ENCODE data around the gene GJD4. TPM values are rescaled to one million over a fixed set of nuclear protein-coding genes. Genes with fewer than 3 reads are reported as not detected.

Gene GJD4
- total and polyA plus RNA-seq, 2 donors (not counting 3 experiments of a cell fraction or from before 2014, with no cell fraction given): not detected

DNA sequence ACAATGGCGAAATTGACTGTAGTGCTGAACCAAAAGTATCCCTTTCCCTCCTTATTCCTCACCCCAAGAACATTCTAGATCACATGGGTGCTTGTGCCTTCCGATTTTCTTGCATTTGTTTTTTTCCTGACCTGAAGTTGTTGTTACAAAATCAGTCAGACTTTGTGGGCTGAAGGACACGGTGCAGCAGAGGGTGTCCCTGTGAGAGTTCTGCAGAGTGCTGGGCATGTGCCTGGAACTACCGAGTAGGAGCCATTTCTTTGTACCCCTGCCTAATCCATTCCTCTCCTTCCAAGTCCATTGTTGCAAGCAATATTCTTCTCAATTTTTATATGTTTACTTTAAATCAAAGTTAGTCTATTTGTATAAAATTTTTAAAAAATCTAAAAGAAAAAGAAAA is 35.3 kb upstream of the GJD4 start:
- ChIA-PET CTCF (no interaction called here), POLR2A (no interaction called here)
- H3K79me2 ChIP-seq (ENCODE audit: control insufficient read depth, insufficient read depth, low read length): no peaks in the 10 kb centered on the region
- FAIRE-seq (no peak), DNase-seq (ENCODE audit: low read depth, low spot score) (no peak)
- H3K9me1 ChIP-seq (replicated peaks; ENCODE audit: control insufficient read depth, extremely low read depth, insufficient read depth, low read length): no peaks in the 10 kb centered on the region
- intact Hi-C loops (cut with micrococcal nuclease) (loop anchor here (10.0 kb wide), 2 partner anchors 445 to 1315 kb away; partner anchors contain the start of gene CREM), dilution Hi-C loops (cut with MboI; ENCODE audit: extremely low pct_ligation_motif_present, low sequenced_read_pairs) (no loop called here)
- no peak overlapping the region for H2AFZ ChIP-seq (ENCODE audit: low read depth, low read length)
- no peaks in the 10 kb centered on the region for H4K20me1 ChIP-seq (replicated peaks; ENCODE audit: control insufficient read depth, extremely low read depth, insufficient read depth, low read length)
- H3K9me3 ChIP-seq (replicated peaks; ENCODE audit: control insufficient read depth, insufficient read depth, low read length): no peaks in the 10 kb centered on the region
- peaks cover 13% of the 10 kb centered on the region for H3K4me1 ChIP-seq (ENCODE audit: control insufficient read depth, extremely low read depth, insufficient read depth, low read length)
- H3K4me3 ChIP-seq (replicated peaks in 1 of 3; ENCODE audit: insufficient read depth in 1 of 3, low read depth in 1 of 3, low read length in 3 of 3): no peak overlapping the region
- no peaks in the 10 kb centered on the region for H3K27me3 ChIP-seq (ENCODE audit: control insufficient read depth in 2 of 2, insufficient read depth in 2 of 2, low read length in 2 of 2)
- no peak overlapping the region for H3K27ac ChIP-seq (ENCODE audit: insufficient read depth, low read depth, low read length)
- BruUV-seq (replicated peaks): no TSS peak
- no peak overlapping the region for H3K4me2 ChIP-seq (ENCODE audit: insufficient read depth, low read length)
- H3K9ac ChIP-seq (replicated peaks; ENCODE audit: extremely low read depth, insufficient read depth, low read length): no peak overlapping the region
- peaks cover 11 to 31% of the 10 kb centered on the region in 2 experiments for H3K36me3 ChIP-seq (ENCODE audit: control insufficient read depth in 2 of 2, extremely low read depth in 1 of 2, insufficient read depth in 2 of 2, low read length in 2 of 2)
- no peak for TF ChIP-seq EZH2 (IDR thresholded peaks at IDR 0.05; ENCODE audit: borderline replicate concordance, low read depth, low read length, severe bottlenecking)

- intact Hi-C loops (cut with micrococcal nuclease) (loop anchor here (10.0 kb wide), 1 partner anchor 1314 kb away; no protein-coding TSS in a partner anchor), dilution Hi-C loops (cut with MboI; ENCODE audit: extremely low pct_ligation_motif_present, low sequenced_read_pairs) (no loop called here)
- peaks cover 11 to 31% of the 10 kb centered on the region in 2 experiments for H3K36me3 ChIP-seq (ENCODE audit: control insufficient read depth in 2 of 2, extremely low read depth in 1 of 2, insufficient read depth in 2 of 2, low read length in 2 of 2)
- H3K4me3 ChIP-seq (replicated peaks in 1 of 3; ENCODE audit: insufficient read depth in 1 of 3, low read depth in 1 of 3, low read length in 3 of 3): no peak overlapping the region
- ChIA-PET POLR2A (no interaction called here), CTCF (no interaction called here)
- H3K4me1 ChIP-seq (ENCODE audit: control insufficient read depth, extremely low read depth, insufficient read depth, low read length): peaks cover 16% of the 10 kb centered on the region
- H3K27me3 ChIP-seq (ENCODE audit: control insufficient read depth in 2 of 2, insufficient read depth in 2 of 2, low read length in 2 of 2): no peaks in the 10 kb centered on the region
- H3K4me2 ChIP-seq (ENCODE audit: insufficient read depth, low read length): no peak overlapping the region
- H3K27ac ChIP-seq (ENCODE audit: insufficient read depth, low read depth, low read length): no peak overlapping the region
- H3K9me3 ChIP-seq (replicated peaks; ENCODE audit: control insufficient read depth, insufficient read depth, low read length): no peaks in the 10 kb centered on the region
- no peak overlapping the region for H3K9ac ChIP-seq (replicated peaks; ENCODE audit: extremely low read depth, insufficient read depth, low read length)
- no peaks in the 10 kb centered on the region for H3K79me2 ChIP-seq (ENCODE audit: control insufficient read depth, insufficient read depth, low read length)
- no peaks in the 10 kb centered on the region for H4K20me1 ChIP-seq (replicated peaks; ENCODE audit: control insufficient read depth, extremely low read depth, insufficient read depth, low read length)
- FAIRE-seq: no peak
- no peak overlapping the region for H2AFZ ChIP-seq (ENCODE audit: low read depth, low read length)
- DNase-seq (ENCODE audit: low read depth, low spot score): no peak
- H3K9me1 ChIP-seq (replicated peaks; ENCODE audit: control insufficient read depth, extremely low read depth, insufficient read depth, low read length): no peaks in the 10 kb centered on the region
- BruUV-seq (replicated peaks): no TSS peak
- TF ChIP-seq CTCF (IDR thresholded peaks at IDR 0.05; ENCODE audit: extremely low read depth in 1 of 2, insufficient read depth in 1 of 2, low read depth in 1 of 2, low read length in 2 of 2): no peak
These were observed 34.7 kb upstream of the GJD4 start for GRCh38 chr10:35570397-35570796.
